K562 (cell line): ENCODE data around the gene HSF4. TPM values are rescaled to one million over a fixed set of nuclear protein-coding genes. Genes with fewer than 3 reads are reported as not detected.

Experiments
- ELF1 ChIP-seq: fragments of 200-800 bp; sonication (Bioruptor generic); IDR thresholded peaks from 2 replicates; pipeline ENCODE4 v1.6.1; 2016; ENCODE audit warnings: missing genetic modification characterization, missing compliant biosample characterization
- JUND ChIP-seq, 2 experiments: IDR thresholded peaks; 2 replicates in 1 of 2; 3 replicates in 1 of 2; pipeline ENCODE4 v1.6.1; 2011; ENCODE audit warnings: borderline replicate concordance in 2 of 2, low read depth in 2 of 2, low read length in 2 of 2, improper control_type of control experiment in 1 of 2, missing biosample characterization in 1 of 2, missing genetic modification characterization in 1 of 2, missing genetic modification reagents in 1 of 2
- KAT7 ChIP-seq: sonication (generic); formaldehyde crosslinking; IDR thresholded peaks from 2 replicates; pipeline ENCODE4 v1.8.0; 2022; ENCODE audit warnings: missing genetic modification reagents, mild to moderate bottlenecking, borderline replicate concordance
- MEIS2 ChIP-seq: fragments of 450-650 bp; IDR thresholded peaks from 2 replicates; pipeline ENCODE4 v1.6.1; 2014; ENCODE audit warnings: mild to moderate bottlenecking; ENCODE audit not compliant: partially characterized antibody
- POLR2H ChIP-seq: IDR thresholded peaks from 2 replicates; pipeline ENCODE4 v1.6.1; 2016; ENCODE audit warnings: missing genetic modification characterization, low read depth, mild to moderate bottlenecking, control low read depth, missing compliant biosample characterization, moderate library complexity
- RAD51 ChIP-seq: fragments of 450-650 bp; IDR thresholded peaks from 2 replicates; pipeline ENCODE4 v1.7.1; 2016; ENCODE audit warnings: low read depth, mild to moderate bottlenecking, borderline replicate concordance
- RBM39 ChIP-seq: fragments of 200-400 bp; formaldehyde crosslinking; optimal IDR thresholded peaks from 2 replicates; pipeline ENCODE3; 2018; ENCODE audit warnings: low read depth, low read length
- TAF15 ChIP-seq: fragments of 200-400 bp; formaldehyde crosslinking; IDR thresholded peaks from 2 replicates; pipeline ENCODE4 v1.6.1; 2017; ENCODE audit warnings: mild to moderate bottlenecking, low read depth, low read length, moderate library complexity
- polyA plus RNA-seq, 8 experiments: library from polyadenylated mRNA; depleted of rRNA in 4 of 8; stranded (reverse) in 5 of 8; unstranded in 3 of 8; fragments of >200 nt; fragmentation: Nextera tagmentation in 2 of 8; fragmentation: Illumina TruSeq in 1 of 8; extraction: Ambion mirVana in 2 of 8; extraction: Trizol in 1 of 8; gene quantifications; 2 replicates each; pipeline versions ENCODE4 v1.2.1 to v1.2.3, GENCODE V29; 2011 to 2014; ENCODE audit warnings: inconsistent platforms in 1 of 8, missing spikeins in 1 of 8
- total RNA-seq, 7 experiments: library from RNA; depleted of rRNA in 6 of 7; stranded (reverse); fragments of >200 nt in 6 of 7; fragmentation: Illumina TruSeq in 2 of 7; extraction: Trizol in 2 of 7; gene quantifications; 2 replicates each; pipeline versions ENCODE4 v1.2.1 to v1.2.3, GENCODE V29; 2011 to 2021; ENCODE audit warnings: low replicate concordance in 1 of 7
- TF ChIP-seq, protein P1 (sequence below), 2 experiments: fragments of 450-650 bp; IDR thresholded peaks; 2 replicates each; pipeline ENCODE4 v1.6.1; 2018; ENCODE audit warnings: mild to moderate bottlenecking in 2 of 2, low read depth in 1 of 2; ENCODE audit not compliant: partially characterized antibody in 2 of 2

Gene HSF4
- total and polyA plus RNA-seq, 9 of the 15 experiments (the other 6 are each of a cell fraction or from before 2014, with no cell fraction given) = 0.50 to 35.4 (median 8.8) TPM; not detected in 1

DNA sequence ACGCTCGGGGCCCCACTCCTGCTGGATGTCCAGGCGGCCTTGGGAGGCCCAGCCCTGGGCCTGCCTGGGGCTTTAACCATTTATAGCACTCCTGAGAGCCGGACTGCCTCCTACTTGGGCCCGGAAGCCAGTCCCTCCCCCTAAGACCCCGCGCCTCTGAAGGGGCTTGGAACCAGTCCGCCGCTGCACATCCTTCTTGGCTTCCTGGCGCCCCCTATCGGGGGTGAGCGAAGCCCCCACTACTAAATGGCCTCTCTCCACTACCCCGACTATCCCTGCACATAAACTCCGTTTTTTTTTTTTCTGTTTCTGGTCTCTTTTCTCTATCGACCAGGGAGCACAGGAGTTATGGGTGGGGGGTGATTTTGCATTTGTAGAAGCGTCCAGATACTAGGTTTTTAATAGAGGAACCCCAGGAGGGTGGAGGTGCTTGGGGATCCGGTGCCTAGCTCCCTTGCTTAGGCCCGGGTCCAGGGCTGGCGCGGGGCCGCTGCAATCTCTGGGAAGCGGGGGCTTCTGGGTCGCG lies 5.2 kb downstream of the HSF4 start (continued):
- TF ChIP-seq, protein P1, sequence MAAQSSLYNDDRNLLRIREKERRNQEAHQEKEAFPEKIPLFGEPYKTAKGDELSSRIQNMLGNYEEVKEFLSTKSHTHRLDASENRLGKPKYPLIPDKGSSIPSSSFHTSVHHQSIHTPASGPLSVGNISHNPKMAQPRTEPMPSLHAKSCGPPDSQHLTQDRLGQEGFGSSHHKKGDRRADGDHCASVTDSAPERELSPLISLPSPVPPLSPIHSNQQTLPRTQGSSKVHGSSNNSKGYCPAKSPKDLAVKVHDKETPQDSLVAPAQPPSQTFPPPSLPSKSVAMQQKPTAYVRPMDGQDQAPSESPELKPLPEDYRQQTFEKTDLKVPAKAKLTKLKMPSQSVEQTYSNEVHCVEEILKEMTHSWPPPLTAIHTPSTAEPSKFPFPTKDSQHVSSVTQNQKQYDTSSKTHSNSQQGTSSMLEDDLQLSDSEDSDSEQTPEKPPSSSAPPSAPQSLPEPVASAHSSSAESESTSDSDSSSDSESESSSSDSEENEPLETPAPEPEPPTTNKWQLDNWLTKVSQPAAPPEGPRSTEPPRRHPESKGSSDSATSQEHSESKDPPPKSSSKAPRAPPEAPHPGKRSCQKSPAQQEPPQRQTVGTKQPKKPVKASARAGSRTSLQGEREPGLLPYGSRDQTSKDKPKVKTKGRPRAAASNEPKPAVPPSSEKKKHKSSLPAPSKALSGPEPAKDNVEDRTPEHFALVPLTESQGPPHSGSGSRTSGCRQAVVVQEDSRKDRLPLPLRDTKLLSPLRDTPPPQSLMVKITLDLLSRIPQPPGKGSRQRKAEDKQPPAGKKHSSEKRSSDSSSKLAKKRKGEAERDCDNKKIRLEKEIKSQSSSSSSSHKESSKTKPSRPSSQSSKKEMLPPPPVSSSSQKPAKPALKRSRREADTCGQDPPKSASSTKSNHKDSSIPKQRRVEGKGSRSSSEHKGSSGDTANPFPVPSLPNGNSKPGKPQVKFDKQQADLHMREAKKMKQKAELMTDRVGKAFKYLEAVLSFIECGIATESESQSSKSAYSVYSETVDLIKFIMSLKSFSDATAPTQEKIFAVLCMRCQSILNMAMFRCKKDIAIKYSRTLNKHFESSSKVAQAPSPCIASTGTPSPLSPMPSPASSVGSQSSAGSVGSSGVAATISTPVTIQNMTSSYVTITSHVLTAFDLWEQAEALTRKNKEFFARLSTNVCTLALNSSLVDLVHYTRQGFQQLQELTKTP (IDR thresholded peaks at IDR 0.05; ENCODE audit: low read depth in 1 of 2, partially characterized antibody in 2 of 2) = peak in 1 of 2 experiments; percentile 27
- TF ChIP-seq MEIS2 (no peak), POLR2H (no peak), RBM39 (no peak), TAF15 (no peak), ELF1 (no peak), KAT7 (no peak), RAD51 (no peak), JUND (IDR thresholded peaks at IDR 0.05; ENCODE audit: borderline replicate concordance, low read depth, low read length) (no peak), JUND (tag; IDR thresholded peaks at IDR 0.05; ENCODE audit: borderline replicate concordance, low read depth, low read length) (no peak)
- TF ChIP-seq, all 486 proteins: peak for 21
